GM19397 (cell line): ENCODE measurements around the gene PLCB1.
"Not testable (repeated sequence)": the region's sequence is repeated elsewhere in the genome, so short reads cannot be mapped to it uniquely, and the experiment has no call there.

ENCODE experiments used
- ATAC-seq: cut with Tn5 transposase; IDR thresholded peaks from one replicate; pipeline ENCODE4 v1.9.1; 2021; ENCODE audit warnings: mild to moderate bottlenecking, moderate library complexity; ENCODE audit not compliant: unreplicated experiment

The PLCB1 gene

DNA sequence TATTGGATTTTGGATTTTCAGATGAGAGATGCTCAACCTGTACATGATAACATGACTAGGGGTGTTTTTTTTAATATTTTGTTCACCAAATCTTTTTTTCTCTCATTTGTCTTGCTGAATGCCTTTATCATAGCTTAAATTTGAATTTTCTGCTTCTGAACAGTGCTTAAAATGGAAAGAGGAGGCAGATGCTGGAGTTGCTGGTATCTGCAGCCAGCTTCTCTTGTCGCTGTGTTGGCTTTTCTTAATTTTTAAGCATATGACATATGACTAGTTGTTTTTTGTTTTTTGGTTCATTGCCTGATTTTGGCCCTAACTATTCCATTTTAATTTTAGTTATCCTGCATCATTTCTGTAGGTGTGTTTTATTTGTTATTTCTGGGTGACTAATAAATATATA, 196.1 kb downstream of the PLCB1 start:
- ATAC-seq = no peak

DNA sequence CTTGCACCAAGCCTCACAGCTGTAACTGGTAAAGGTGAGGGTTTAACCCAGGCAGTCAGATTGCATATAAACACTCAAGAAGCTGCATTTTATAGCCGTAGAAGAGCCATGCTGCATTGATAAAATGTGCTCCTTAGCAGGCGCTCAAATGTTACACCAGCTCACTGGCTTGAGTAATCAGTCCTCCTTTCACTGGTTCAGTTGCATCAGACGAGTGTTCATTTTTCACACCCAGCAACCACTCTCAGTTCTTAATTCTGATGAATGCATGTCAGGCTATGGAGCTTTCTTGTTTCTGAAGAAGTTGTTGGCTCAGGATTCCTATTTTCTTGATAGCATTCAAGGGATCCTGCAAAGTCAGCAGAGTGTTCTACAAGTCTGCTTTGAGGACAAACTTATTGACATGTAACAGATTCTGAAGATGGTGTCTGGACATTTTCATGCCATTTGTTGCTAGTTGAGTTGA, 198.3 kb downstream of the PLCB1 start:
- ATAC-seq = no peak

- no peak for ATAC-seq
Measured at GRCh38 chr20:8330785-8331695, 199.0 kb downstream of the PLCB1 start.

- no peak for ATAC-seq
Measured at GRCh38 chr20:8331740-8332412, 199.8 kb downstream of the PLCB1 start.

- no peak for ATAC-seq
Measured at GRCh38 chr20:8334641-8335040, 202.6 kb downstream of the PLCB1 start.

DNA sequence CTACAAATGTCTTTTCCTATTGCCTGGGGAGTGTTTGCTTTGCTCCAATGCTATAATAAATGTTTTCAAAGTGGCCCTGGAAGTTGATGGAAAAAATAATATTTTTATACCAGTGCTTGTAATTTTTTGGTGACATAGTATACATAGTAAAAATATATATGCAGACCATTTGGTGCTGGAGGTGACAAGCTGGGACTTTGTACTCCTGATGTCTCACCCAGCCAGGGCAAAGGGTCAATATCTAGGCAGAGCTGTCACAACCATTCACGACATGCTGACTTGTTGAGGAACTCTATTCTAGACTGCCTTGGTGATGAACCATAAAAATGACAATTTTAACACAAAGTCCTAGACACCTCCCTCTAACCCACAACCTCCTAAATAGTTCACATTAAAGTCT, 203.0 kb downstream of the PLCB1 start:
- no peak for ATAC-seq

GRCh38 chr20:8335495-8336195, 203.6 kb downstream of the PLCB1 start:
- ATAC-seq = no peak

- no peak for ATAC-seq
Measured at GRCh38 chr20:8339349-8339748, 207.3 kb downstream of the PLCB1 start.

GRCh38 chr20:8342391-8342790, 210.3 kb downstream of the PLCB1 start:
- ATAC-seq = no peak

- no peak for ATAC-seq
Measured at GRCh38 chr20:8344106-8344505, 212.0 kb downstream of the PLCB1 start.

- ATAC-seq = no peak
Measured at GRCh38 chr20:8344631-8345030, 212.6 kb downstream of the PLCB1 start.

DNA sequence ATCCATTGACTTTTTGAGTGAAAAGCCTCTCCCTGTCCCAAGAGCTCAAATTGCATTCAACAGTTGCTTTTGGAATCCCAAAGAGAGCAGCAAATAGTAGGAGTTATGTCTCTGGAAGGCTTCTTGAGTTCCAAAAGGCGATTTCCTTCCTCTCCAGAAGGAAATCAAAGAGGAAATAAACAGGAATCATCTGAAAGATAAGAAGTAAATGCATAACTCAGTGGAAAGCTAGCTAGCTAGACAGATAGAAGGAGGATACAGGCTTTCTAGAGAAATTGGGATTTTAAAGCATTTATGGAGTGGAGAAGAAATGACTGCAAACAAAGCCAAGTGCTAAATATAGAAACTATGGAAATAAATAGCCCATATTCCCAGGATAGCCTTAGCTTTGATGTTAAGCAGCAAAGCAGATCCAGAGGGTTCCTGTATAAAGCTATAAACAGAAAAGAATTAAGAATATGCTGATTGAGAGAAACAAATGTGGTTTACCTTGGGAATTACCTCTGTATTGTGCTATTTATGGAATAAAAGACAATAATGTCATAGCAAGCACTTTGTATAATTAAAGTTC, 214.7 kb downstream of the PLCB1 start:
- ATAC-seq = no peak

DNA sequence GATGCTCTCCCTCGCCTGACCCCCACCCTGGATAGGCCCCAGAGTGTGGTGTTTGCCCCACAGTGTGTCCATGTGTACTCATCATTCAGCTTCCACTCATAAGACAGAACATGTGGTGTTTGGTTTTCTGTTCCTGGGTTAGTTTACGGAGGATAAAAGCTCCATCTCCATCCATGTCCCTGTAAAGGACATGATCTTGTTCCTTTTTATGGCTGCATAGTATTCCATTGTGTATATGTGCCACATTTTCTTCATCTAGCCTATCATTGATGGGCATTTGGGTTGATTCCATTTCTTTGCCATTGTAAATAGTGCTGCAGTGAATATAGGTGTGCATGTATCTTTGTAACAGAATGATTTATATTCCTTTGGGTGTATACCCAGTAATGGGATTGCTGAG, 218.2 kb downstream of the PLCB1 start:
- ATAC-seq = not testable (repeated sequence)

DNA sequence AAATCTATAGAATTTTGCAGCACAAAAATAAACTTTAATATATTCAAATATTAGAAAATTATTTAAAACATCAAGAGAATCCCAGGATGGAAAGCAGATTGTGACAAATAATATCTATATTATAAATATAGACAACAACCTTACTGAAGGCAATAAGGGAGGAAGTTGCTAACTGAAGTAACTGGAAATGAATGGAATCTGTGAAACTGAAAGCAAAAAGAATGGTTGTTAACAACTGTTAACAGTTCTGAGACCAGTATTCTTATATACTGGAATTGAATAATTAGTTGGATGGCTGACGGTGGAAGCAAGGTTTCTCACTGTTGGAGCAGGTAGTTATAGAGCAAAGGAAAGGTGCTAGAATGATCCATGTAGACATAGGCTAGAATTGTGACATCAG, 220.4 kb downstream of the PLCB1 start:
- no peak for ATAC-seq

DNA sequence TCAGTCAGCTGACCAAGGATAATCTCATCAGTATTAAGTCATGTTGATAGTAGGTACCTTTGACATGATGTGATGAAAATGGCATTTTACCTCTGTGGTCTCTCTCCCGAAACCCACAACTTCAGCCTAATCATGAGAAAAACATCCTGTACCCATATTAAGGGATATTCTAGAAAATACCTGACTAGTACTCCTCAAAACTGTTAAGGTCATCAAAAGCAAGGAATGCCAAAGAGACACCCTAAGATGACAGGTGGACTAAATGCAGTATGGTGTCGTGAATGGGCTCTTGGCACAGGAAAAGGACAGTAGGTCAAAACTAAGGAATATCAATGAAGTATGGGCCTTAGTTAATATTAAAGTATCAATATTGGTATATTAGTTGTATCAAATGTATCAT, 221.4 kb downstream of the PLCB1 start:
- no peak for ATAC-seq

DNA sequence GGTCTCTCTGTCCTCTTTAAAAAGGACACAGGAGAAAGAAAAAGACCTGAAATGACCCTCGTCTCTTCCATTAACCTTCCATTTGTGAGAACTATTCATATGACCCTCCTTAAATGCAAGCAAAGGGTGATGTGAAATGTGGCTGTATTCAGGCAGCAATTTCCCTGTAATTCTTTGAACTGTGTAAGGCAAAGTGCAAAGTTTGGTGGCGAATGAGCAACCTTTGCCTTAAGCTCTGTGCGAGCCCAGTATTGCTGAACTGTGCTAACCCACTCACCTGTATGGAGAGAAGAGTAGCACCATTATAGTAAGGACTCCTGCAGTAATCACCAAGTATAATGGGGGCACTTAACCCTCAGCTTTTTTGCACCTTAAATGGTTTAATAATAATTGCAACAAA, 223.4 kb downstream of the PLCB1 start:
- ATAC-seq = no peak

- no peak for ATAC-seq
Measured at GRCh38 chr20:8356806-8357205, 224.7 kb downstream of the PLCB1 start.

DNA sequence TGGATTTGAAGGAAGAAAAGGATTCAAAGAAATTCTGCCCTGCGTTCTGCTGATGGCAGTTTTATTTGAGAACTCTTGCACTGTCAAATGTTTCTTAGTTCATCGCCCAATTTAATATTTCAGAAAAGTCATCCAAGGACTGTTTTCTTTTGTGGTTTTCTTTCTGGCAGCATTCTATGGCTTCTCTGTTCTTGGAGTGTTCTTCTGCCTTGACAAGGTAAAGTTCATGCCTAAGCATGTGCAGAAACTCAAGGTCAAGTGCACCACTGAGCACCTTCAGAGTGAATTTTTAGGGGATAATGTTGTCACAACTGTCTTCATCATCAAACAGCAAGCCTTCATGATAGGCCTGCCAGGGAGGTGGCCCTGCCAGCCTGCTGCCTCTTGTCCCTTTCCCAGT, 225.6 kb downstream of the PLCB1 start:
- ATAC-seq = no peak

GRCh38 chr20:8360035-8360434, 228.0 kb downstream of the PLCB1 start:
- ATAC-seq = no peak

GRCh38 chr20:8361006-8361652, 229.1 kb downstream of the PLCB1 start:
- ATAC-seq = no peak

DNA sequence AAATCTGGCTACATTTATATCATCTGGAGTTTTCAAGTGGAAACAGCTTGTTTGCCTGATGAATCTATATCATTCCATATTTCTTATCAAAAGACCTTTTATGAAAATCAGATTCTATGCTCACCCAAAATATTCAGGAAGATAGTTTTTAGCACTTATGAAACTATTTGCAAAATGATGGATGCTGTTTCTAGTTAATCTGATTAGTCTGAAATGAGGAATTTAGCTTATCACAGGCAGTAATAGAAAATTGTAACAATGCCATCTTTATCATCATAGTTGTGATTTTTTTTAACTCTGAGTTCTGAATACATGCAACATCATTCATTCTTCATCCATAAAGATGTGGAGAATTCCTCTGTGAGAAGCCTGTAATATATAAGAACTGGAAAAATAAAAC, 229.7 kb downstream of the PLCB1 start:
- ATAC-seq = no peak
